ENCODE results near the gene QRICH1.

Gene QRICH1

DNA sequence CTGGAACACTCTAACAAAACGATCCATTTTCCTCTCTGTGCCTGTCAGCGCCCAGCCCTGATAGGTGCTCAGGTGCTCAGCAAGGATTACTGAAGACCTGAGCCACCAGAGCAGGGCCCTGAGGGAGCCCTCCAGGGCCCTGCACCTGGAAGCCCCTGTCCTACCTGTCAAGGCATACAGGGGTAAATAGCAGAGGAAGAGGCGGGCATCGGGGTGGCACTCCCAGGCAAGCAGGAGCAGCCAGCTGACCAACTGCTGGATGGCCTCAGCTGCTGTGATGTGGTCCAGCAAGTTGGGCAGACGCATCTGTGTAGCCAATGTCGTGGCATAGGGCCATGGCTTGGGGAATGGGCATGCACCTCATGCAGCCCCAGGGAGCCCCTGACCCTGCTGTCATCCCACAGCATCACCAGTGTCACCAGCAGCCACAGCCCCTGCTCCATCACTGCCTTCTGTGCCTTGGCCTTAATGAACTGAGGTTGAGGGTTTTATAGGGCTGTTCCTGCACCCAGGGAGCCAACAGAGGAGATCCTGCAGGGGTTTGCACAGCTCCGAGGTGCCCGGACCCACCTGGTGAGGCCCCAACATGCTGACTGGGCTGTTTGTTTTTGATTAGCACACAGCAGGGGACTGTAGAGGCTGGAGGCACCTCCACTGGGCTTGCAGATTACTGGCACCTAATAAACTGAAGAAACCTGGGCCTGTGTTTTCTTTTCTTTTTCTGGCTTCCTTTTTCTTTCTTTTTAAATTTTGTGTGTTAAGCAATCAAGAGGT is 94.6 kb downstream of the QRICH1 start:
- DNase-seq (ENCODE audit: low read depth in 2 of 3, low spot score in 2 of 3), result no peak

DNA sequence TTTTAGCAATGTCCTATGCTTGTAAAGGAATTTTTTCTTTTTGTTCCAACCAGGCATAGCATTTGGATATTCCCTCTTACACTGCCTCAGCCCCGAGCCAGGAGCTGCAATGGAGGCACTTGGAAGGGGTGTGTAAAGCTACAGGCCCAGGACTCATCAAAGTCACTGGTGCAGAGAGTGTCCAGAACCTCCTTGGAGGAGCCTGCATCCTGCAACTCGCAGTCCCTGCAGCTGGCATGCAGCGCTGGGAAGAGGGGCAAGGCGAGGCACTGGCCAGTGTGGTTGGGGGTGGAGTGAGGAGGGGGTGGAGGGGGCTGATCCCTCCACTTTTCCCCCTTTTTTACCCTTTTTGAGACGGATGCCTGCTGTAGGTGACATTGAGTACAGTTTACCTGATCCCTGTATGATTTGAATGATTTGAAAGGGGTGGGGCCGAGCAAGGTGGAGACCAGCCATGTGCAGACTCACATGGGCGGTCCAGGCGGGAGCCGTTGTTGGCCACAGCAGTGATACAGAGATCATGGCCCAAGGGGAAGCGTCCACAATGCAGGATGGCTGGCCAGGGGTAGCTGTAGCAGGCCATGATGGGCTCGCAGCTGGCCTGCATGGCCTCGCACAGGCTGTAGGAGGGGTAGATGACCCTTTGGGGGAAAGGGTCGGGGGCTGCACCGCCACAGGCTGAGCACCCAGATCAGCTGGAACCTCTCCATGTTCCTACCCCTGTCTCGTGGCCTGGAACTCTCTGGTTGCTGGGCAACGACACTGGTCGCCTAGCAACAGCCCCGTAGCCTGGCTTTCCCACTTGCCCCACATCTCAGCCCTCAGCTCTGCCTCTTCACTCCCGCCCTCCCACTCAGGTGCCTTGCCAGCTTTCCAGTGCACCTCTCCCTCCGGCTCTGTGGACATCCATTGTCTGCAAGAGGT is 95.9 kb downstream of the QRICH1 start:
- DNase-seq (ENCODE audit: low read depth in 2 of 3, low spot score in 2 of 3), result no peak

DNA sequence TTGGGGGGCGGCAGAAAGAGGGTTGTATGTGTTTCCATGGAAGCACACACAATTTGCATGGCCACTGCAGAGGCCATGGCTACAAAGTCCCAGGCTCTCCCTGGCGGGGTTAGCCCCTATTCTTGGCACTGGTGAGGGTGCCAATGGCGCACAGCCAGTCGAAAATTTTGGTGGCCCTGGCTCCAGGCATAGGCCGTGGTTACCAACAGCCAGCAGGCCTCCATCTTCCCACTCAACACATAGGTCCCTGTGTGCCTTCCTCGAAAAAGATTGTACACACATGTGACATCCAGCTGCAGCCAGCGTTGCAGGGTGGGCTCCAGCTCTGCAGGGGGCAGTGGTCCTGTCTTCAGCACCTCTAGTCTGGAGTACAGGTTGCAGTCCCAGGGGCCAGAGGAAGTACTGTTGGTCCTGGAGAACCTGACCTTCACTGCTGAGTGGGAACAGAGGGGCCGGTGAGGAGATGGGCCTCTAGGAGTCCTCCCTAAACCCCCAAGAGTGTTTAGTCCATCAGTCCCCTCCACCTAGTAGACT is 96.7 kb downstream of the QRICH1 start:
- DNase-seq (ENCODE audit: low read depth in 2 of 3, low spot score in 2 of 3), result no peak

DNA sequence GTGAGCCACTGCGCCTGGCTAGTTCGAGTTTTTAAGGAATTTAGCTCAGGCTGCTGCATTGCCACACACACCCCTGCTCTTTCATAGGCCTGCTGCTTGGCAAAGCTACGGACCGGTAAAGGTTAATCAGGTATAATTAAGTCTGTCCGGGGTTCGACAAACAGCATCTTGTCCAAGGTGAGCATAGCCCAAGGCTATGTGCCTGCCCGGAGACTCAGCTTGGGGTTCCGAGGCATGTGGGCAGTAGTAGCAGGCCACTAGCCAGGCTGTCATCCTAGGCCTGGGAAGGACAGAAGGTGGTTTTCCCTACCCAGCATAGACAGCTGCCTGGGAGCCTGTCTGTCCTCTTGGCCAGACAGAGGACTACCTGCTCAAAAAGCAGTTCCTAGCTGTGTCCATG is 97.2 kb downstream of the QRICH1 start:
- DNase-seq (ENCODE audit: low read depth in 2 of 3, low spot score in 2 of 3), result no peak

DNA sequence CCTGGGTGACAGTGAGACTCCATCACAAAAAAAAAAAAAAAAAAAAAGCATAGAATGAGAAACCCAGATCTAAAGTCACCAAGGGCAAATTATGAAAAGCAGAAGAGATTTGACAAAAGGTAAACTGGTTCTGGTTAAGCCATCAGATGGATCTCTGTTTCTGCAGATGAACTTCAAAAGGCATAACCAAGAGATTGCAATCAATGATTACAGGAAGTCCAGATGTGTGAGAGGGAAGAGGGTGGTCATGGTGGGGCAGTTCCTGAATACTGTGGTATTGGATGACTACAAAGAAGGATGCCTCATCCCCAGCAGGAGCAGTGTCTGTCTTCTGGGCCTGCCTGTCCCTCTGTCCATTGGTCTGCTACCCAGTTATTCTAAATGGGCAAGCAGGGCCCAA is 100.0 kb downstream of the QRICH1 start:
- no peak for DNase-seq (ENCODE audit: low read depth in 2 of 3, low spot score in 2 of 3)

DNA sequence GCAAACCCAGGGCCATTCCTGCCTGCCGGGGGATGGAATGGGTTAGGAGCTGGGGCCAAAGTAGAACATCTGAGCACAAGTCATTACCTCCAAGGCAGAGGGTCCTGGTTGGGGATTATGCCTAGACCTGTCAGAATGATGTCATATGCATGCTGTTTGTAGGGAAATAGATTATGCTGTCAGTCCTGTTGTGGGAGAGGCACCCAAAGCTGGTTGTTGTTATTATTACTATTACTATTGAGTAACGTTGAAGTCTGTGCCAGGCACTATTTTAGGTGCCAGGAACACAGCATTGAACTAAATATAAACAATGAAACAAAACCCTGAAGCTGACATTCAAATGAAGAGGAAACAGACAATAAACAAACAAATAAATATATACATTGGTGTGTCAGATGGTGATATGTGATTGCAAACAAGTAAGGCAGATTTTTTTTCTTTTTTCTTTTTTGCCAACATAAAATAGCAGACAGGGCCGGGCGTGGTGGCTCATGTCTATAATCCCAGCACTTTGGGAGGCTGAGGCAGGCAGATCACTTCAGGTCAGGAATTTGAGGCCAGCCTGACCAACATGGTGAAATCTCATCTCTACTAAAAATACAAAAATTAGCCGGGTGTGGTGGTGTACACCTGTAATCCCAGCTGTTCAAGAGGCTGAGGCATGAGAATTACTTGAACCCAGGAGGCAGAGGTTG is 101.9 kb downstream of the QRICH1 start:
- DNase-seq (ENCODE audit: low read depth in 2 of 3, low spot score in 2 of 3), result no peak

DNA sequence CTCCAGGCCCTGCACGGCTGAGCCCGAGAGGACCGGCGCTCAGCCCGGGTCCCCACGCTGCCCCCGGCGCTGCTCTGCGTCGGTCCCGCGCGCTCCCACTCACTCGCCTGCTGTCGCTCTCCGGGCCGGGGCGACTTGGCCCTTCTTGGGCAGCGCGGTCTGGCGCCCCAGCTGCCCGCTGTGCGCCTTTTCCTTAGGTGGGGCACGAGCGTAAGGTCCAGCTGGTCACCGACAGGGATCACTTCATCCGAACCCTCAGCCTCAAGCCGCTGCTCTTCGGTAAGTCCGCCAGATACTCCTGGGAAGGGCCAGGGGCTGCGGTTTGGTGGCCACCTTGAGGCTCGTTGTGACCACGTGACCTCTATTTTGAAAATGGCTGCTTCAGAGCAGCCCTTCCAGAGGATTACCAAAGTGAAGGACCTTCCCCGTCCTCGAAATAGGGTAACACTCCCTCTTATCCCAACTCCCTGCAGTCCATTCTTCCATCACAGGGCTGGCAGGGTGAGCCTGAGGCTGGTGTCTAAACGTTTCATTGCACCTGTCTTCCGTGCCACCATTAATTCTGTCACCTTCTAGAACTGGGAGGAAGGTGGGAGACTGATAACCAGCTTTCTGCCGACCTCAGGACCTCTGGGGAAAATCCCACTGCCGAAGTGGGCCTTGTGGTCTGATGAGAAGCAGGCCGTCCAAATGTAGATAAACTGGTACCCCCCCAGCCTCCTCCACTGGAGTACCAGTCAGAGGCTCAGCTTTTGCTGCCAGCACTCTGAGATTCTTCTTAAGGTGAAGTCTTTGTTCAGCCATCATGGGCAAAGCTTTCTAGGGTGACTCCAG is 103.0 kb downstream of the QRICH1 start:
- DNase-seq (ENCODE audit: low read depth in 2 of 3, low spot score in 2 of 3), result no peak

DNA sequence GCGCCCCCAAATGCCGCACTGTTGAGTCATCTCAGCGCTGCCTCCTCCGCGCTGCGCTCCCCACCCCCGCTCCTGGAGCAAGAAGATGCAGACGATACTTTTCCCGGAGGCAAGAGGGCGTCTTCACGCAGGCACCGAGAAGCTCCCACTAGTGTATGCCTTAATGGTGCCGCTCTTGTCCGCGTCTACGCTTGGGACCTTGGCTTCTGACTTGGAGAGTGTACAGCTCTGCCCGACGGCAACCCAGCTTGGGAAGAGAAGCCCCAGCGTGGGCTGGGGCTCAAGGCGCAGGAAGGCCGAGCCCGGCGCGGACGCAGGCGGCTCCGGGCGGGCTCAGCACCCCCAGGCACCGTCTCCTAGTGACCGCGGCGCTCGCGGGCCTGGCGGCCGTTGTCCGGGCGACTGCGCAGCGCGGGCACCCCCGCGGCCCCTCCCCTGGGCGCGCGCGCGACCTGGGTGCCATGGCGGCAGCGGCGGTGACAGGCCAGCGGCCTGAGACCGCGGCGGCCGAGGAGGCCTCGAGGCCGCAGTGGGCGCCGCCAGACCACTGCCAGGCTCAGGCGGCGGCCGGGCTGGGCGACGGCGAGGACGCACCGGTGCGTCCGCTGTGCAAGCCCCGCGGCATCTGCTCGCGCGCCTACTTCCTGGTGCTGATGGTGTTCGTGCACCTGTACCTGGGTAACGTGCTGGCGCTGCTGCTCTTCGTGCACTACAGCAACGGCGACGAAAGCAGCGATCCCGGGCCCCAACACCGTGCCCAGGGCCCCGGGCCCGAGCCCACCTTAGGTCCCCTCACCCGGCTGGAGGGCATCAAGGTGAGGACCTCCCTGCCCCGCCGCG is 103.9 kb downstream of the QRICH1 start, which contains the start of gene P4HTM:
Gene P4HTM, plus strand, starts transcription at position 446 of the 840 bp plus-strand sequence. Its CDS starts 16 bp downstream, at position 462.
- peak; percentile 65 to 70 (median 68) for DNase-seq (ENCODE audit: low read depth in 2 of 3, low spot score in 2 of 3)

DNA sequence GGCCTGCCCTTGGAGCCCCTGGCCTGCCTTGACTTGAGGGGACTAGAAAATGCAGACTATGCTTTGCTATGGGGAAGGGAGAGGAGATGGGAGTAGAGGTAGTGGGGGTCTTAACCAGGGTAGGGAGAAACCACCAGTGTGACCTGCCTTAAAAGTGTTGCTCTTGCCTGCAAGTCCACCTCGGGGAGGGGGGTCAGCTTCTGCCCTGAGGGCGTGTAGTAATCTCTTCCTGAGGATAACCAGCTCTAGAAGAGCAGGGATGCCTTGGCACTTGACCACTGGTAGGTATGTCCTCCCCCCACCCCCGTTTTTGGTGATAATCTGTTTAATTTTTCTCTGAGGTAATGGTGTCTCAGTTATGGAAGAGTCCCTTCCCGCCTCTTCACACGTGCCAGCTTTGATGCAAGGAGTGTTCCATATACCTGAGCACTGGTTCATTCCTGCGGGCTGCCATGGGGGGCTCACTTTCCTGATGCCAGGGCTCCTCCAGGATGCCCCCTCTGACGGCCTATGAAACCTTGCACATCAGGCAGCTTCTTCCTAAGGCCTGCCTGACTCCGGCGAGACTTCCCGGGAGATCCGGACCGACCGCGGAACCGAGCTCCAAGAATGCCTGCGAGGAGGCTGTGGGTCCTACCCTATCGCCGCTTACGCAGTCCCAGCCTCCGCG is 104.6 kb downstream of the QRICH1 start:
- no peak for DNase-seq (ENCODE audit: low read depth in 2 of 3, low spot score in 2 of 3)

DNA sequence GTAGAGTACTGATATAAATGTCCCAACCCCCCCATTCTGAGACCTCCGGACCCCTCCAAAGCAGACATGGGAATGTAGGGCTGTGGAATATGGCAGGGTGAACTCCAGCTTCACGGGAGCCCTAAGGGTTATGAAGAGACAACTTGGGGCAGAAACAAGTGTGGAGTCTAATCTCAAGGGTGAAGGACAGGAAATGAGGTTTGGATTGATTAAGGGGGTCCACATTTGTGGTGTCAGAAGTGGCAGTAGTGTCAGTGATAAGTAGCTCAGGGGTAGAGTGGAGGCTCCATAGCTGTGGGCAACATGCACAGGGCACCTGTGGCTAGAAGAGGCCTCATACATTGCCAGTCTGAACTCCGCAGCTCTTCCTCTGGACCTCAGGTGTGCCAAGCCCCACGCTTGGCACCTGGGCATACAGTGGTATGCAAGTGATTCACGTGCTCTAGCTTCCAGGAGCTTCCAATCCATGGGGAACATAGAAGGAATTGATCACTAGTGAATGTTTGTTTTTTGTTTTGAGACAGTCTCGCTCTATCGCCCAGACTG is 108.0 kb downstream of the QRICH1 start:
- DNase-seq (ENCODE audit: low read depth in 2 of 3, low spot score in 2 of 3), result no peak

DNA sequence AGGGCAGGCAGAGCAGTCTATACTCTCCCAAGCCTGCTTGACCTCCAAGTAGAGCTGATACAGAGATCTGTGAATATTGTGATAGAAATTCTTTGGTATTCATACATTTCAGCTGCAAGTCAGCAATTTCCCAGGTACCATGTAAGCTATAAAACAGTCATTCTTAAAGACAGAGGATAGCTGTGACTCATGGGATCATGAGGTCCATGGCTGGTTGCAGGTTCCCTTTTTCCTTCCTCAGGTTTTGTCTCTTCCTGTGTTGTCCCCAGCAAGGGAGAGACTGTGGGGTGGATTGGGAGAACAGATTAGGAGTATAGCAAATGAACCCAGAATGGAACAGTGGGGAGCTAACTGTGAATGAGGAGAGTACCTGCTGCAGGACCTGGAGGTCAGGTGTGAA is 109.2 kb downstream of the QRICH1 start:
- DNase-seq (ENCODE audit: low read depth in 2 of 3, low spot score in 2 of 3), result no peak

DNA sequence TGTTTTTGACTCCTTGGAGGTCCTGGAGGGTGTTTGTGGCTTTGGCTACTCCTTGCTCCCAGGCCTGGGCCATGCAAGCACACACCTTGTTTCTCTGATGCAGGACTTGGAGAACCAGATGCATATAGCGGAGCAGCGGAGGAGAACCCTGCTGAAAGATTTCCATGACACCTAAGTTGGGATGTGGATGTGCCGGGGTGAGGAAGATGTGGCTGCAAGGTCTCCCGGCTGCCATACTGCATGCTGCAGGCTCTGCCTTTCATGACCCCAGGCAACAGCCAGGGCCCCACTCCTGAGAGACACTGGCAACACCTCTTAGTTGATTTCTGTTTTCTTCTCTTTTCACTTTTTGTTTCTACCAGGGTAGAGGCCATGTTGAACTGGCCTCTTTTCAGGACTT is 110.8 kb downstream of the QRICH1 start:
- no peak for DNase-seq (ENCODE audit: low read depth in 2 of 3, low spot score in 2 of 3)

DNA sequence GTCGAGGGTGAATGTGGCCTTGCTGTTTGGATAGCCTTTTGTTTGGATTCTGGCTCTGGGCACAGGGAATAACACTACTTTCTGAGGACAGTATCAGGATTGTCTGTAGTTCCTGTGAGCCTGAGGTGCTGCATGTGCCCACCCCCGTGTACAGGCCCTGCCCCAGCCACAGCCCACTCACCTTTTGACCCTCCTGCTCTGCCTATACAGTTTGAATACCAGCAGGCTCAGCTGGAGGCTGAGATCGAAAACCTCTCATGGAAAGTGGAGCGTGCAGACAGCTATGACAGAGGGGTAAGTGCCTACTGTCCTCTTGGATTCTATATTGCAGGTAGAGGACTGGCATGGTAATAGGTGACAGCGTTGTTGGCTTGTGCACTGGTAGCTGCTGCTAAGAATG is 111.2 kb downstream of the QRICH1 start:
- DNase-seq (ENCODE audit: low read depth in 2 of 3, low spot score in 2 of 3), result no peak

DNA sequence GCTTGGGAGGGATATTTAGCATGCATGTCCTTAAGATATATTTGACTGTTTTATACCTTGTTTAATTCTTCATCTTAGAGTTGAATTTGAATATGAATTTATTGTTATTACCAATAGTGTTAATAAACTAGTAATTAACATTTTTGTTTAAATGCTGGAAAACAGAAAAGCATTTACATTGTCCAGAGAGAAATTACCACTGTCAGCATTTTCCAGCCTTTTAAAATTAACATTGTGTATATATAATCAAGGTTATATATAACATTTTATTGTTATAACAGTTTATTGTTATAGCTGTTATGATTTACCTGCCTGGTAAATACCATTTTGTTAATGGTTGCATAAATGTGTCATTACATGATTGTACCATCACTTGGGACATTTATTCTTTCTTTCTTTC is 111.9 kb downstream of the QRICH1 start:
- DNase-seq (ENCODE audit: low read depth in 2 of 3, low spot score in 2 of 3), result no peak

DNA sequence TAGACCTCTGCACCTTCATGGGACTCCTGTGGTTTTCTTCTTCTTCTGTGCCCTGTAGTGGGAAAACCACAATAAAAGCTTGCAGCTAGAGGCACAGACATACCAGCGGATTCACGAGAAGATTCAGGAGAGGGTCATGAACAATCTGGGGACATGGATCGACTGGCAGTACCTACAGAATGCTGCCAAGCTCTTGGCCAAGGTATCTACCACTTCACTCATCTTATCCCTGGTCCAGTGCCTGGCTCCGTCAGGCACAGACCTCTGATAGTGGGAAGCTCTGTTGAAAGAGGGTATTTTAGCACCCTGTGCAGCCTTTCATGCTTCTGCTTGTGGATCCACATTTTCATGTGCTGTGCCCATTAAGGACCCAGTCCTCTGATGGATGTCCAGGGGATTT is 113.6 kb downstream of the QRICH1 start:
- no peak for DNase-seq (ENCODE audit: low read depth in 2 of 3, low spot score in 2 of 3)

Data from activated CD8-positive, alpha-beta memory T cell treated with anti-CD3 and anti-CD28 coated beads for 48 hours (primary cell).